ENCODE data around the gene TMEM132D. TPM values are rescaled to one million over a fixed set of nuclear protein-coding genes. Genes with fewer than 3 reads are reported as not detected.

TMEM132D gene
- total RNA-seq, 4 donors from 2014 or later, result not detected

DNA sequence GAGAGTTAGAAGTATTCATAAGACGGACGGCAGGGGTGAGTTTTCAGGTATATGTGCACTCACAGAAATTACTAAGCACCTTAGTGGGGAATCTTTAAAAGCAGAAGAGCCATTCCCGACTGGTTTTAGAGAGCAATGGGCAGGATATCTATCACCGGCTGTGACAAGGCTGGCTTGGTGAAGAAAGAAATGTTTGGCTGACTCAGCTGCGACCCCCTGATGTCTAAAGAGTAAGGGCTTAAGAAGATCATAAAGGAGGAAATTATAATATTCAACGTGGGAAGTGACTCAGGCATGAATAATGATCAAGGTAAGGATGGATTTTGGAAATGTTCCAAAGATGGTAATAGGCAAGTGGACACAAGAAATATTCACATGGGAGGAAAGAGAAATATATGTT lies 407.6 kb downstream of the TMEM132D start:
- TF ChIP-seq, protein P1, sequence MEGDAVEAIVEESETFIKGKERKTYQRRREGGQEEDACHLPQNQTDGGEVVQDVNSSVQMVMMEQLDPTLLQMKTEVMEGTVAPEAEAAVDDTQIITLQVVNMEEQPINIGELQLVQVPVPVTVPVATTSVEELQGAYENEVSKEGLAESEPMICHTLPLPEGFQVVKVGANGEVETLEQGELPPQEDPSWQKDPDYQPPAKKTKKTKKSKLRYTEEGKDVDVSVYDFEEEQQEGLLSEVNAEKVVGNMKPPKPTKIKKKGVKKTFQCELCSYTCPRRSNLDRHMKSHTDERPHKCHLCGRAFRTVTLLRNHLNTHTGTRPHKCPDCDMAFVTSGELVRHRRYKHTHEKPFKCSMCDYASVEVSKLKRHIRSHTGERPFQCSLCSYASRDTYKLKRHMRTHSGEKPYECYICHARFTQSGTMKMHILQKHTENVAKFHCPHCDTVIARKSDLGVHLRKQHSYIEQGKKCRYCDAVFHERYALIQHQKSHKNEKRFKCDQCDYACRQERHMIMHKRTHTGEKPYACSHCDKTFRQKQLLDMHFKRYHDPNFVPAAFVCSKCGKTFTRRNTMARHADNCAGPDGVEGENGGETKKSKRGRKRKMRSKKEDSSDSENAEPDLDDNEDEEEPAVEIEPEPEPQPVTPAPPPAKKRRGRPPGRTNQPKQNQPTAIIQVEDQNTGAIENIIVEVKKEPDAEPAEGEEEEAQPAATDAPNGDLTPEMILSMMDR (IDR thresholded peaks at IDR 0.05; ENCODE audit: low read depth), result no peak

DNA sequence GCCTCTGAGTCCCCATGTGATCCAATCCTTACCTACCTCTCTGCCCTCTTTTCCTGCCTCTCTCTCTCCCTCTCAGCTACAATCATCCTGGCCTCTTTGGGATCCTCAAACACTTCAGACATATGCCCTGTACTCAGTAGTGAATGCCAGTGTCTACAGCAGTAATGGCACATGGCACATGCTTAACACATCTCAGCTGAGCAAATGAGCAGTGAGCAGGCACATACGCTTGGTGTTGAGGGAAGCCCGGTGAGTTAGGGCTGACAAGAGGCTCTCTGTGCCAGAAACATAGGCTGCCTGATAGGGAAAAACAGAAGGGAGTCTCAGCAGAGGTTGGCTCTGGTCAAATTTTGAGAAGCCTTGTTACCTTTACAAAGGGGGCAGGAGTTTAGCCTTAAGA lies 409.1 kb downstream of the TMEM132D start:
- TF ChIP-seq, protein P1 (IDR thresholded peaks at IDR 0.05; ENCODE audit: low read depth), result no peak

DNA sequence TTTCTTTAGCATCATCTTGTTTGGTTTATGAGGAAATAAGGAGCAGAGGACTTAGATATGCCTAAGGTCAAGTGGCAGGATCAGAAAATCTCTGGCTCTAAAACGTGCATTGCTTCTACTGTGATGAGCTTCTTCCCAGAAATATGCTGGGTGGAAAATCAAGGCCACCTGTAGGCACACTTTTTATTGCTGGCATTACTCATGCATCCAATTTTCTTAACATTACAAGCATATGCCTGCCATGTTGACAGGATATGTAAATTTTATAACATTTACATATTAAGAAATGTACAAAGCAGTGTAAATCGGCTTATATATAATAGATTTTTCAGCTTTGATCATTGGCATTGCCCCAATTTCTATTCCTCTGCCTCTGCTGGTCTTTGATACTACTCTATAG lies 409.6 kb downstream of the TMEM132D start:
- TF ChIP-seq, protein P1 (IDR thresholded peaks at IDR 0.05; ENCODE audit: low read depth), result no peak

DNA sequence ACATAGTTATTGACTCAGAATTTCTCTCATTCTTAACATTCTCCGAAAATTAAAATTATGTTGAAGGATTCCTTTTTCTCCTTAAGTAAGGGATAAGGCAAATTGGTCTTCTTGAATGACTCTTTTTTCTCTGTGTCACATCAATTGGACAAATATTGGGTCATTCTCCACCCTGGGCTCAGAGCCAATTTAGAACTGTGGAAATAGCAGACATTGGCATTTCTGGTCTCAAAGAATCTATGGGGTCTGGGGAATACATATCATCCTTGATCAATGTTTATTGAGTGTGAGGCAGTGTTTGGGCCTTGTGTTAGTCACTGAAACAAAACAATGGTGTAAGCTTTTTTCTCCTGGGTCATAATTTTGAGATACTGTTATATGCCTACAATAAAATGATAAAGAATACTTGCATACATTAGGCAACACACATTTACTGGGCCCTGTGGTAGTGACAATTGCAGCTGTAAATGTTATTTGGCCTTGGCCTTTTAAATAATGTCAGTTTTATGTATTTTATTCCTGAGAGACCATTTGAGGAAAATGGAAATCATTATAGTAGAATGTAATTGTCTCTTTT lies 414.6 kb downstream of the TMEM132D start:
- TF ChIP-seq, protein P1 (IDR thresholded peaks at IDR 0.05; ENCODE audit: low read depth), result no peak

DNA sequence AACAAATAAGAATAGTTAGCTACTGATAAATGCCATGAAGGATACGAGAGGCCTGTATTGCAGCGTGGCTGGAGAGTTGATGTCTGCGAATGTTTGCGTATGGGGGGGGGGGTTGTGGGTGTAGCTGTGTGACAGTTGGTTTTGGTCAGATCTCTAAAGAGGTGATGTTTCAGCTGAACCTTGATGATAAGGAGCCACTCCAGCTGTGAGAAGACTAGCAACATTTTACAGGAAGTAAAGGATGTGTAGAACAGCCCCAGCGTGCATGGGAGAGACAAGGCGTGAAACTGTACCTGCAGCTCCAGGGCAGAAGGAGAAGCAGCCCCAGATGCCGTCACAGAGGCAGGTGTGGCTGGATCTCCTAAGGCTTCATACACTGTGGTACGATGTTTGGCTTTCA lies 416.9 kb downstream of the TMEM132D start:
- TF ChIP-seq, protein P1 (IDR thresholded peaks at IDR 0.05; ENCODE audit: low read depth), result no peak

DNA sequence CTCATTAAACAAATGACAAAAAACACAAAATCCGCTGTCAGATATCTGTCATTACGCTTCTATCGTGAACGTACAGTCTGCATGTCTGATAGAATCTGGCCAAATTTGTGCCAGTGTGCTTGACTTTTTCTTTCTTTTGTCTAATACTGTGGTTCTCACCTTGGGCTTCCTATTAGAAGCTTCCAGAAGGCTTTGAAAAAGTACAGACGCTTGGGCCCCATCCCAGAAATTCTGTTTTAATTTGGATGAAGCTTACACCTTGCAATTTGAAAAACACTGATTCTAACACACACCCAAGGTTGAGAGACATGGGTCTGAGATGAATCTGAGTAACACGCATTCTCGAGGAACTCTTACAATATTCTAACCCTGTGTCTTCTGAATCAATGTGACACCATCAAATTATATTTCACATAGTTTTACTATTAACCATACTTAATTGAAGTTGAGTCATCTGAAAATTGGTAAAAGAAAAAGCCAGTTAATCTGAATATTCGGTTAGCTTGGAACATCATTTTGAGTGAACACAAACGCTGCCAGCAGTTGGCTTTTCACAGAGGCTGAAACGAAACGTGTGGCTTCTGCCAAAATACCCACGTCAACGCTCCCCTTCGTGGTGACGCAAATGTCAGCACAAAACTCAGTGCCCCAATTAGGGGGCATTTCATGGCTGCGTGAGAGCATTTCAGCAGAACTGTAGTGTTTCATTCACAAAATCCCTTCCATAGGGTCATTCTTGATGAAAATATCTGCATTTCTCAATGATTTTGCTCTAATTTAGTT lies 420.5 kb downstream of the TMEM132D start:
- TF ChIP-seq, protein P1 (IDR thresholded peaks at IDR 0.05; ENCODE audit: low read depth), result no peak

DNA sequence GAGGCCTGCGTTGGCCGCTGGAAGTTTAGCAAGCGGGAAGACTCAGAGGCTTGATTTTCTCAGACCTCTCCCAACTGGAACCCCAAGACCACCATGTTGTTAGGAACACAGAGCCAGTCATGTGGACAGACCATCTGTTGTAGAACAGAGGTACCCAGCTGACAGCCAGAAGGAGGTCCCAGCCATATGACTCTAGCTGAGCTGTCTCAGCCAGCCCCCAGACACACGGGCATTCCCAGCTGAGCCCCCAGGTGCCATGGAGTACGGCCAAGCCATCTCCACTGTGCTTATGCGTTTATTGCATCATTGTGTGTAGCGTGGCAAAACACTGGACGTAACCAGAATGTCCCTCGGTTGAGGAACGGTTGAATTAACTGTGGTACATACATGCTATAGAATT lies 421.9 kb downstream of the TMEM132D start:
- TF ChIP-seq, protein P1 (IDR thresholded peaks at IDR 0.05; ENCODE audit: low read depth), result no peak
